ENCODE results near the gene MRPL49. TPM values are rescaled to one million over a fixed set of nuclear protein-coding genes. Genes with fewer than 3 reads are reported as not detected.

MRPL49 gene
- total and polyA plus RNA-seq, 2 donors (not counting 3 experiments of a cell fraction or from before 2014, with no cell fraction given), result 49.7 to 90.4 TPM

- no peak overlapping the region for H3K4me2 ChIP-seq (ENCODE audit: insufficient read depth, low read length)
- ChIA-PET CTCF (no interaction called here), POLR2A (no interaction called here)
- FAIRE-seq (no peak), DNase-seq (ENCODE audit: low read depth, low spot score) (no peak)
- no TSS peak for BruUV-seq (replicated peaks)
- H3K79me2 ChIP-seq (ENCODE audit: control insufficient read depth, insufficient read depth, low read length), result no peaks in the 10 kb centered on the region
- dilution Hi-C loops (cut with MboI; ENCODE audit: extremely low pct_ligation_motif_present, low sequenced_read_pairs) (no loop called here), intact Hi-C loops (cut with micrococcal nuclease) (no loop called here)
- H3K9ac ChIP-seq (replicated peaks; ENCODE audit: extremely low read depth, insufficient read depth, low read length), result no peak overlapping the region
- no peaks in the 10 kb centered on the region for H3K9me3 ChIP-seq (replicated peaks; ENCODE audit: control insufficient read depth, insufficient read depth, low read length)
- no peaks in the 10 kb centered on the region for H4K20me1 ChIP-seq (replicated peaks; ENCODE audit: control insufficient read depth, extremely low read depth, insufficient read depth, low read length)
- H2AFZ ChIP-seq (ENCODE audit: low read depth, low read length), result no peak overlapping the region
- no peak overlapping the region for H3K4me3 ChIP-seq (replicated peaks in 1 of 3; ENCODE audit: insufficient read depth in 1 of 3, low read depth in 1 of 3, low read length in 3 of 3)
- no peaks in the 10 kb centered on the region for H3K27me3 ChIP-seq (ENCODE audit: control insufficient read depth in 2 of 2, insufficient read depth in 2 of 2, low read length in 2 of 2)
- H3K4me1 ChIP-seq (ENCODE audit: control insufficient read depth, extremely low read depth, insufficient read depth, low read length), result peaks cover 3% of the 10 kb centered on the region
- no peaks in the 10 kb centered on the region for H3K36me3 ChIP-seq (ENCODE audit: control insufficient read depth in 2 of 2, extremely low read depth in 1 of 2, insufficient read depth in 2 of 2, low read length in 2 of 2)
- no peaks in the 10 kb centered on the region for H3K9me1 ChIP-seq (replicated peaks; ENCODE audit: control insufficient read depth, extremely low read depth, insufficient read depth, low read length)
- no peak overlapping the region for H3K27ac ChIP-seq (ENCODE audit: insufficient read depth, low read depth, low read length)
- TF ChIP-seq POLR2AphosphoS5 (IDR thresholded peaks at IDR 0.05; ENCODE audit: insufficient read depth, low read depth, low read length) (no peak), MAX (IDR thresholded peaks at IDR 0.05; ENCODE audit: insufficient read depth, insufficient read length) (no peak), MYC (IDR thresholded peaks at IDR 0.05; ENCODE audit: low read depth, low read length) (no peak), JUN (IDR thresholded peaks at IDR 0.05; ENCODE audit: borderline replicate concordance, insufficient read depth, insufficient read length, low read depth) (no peak), CTCF (IDR thresholded peaks at IDR 0.05; ENCODE audit: extremely low read depth in 1 of 2, insufficient read depth in 1 of 2, low read depth in 1 of 2, low read length in 2 of 2) (no peak), GATA2 (IDR thresholded peaks at IDR 0.05; ENCODE audit: insufficient read depth, insufficient read length, low read depth, low read length) (no peak), FOS (IDR thresholded peaks at IDR 0.05; ENCODE audit: borderline replicate concordance, insufficient read depth, low read length) (no peak), EZH2 (IDR thresholded peaks at IDR 0.05; ENCODE audit: borderline replicate concordance, low read depth, low read length, severe bottlenecking) (no peak), POLR2A (IDR thresholded peaks at IDR 0.05; ENCODE audit: low read depth, low read length) (no peak)
Observed at GRCh38 chr11:65163684-65164083, 41.6 kb downstream of the MRPL49 start.
